Ramos (cell line): ENCODE data around the gene GDI1.

ENCODE experiments used
- in situ Hi-C: fragments of 300-500 bp; cut with MboI; formaldehyde crosslinking; loops from one replicate; pipeline ENCODE4 v1.14.3; 2022; ENCODE audit warnings: low sequenced_read_pairs; ENCODE audit not compliant: unreplicated experiment

The GDI1 gene

DNA sequence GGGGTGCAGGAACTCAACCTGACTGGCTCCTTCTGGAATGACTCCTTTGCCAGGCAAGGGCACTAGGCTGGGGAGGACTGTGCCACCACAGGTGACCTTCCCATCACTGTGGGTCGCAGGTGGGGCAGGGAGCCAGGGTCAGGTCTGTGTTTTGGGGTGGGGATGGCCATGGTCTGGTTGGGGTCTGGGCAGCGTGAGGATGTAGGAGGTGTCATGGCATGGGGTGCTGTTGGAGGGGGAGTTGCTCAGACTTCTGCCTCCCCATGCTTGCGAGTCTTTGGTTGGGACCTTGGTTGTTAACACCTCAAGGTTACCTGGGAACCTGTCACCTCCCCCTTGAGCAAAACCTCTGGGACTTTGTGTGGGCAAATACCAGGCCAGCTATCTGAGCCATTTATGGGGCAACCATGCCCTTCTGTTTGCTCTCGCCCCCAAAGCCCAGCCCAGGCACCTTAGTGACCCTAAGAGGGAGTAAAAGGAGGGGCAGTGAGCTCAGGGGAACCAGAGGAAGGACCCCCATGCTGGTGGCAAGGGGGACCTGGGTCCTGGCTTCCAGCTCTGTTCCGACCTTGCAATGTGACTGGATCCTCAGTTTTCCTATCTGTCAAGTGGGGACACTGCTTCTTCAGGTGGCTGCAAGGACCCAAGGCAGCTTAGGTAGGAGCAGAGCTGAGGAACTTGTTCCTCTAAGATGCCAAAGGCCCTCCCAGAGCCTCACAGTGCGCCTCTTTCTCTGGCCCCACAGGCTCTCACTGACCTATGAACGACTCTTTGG, 2.4 kb upstream of the GDI1 start:
- in situ Hi-C loops: no loop called here

DNA sequence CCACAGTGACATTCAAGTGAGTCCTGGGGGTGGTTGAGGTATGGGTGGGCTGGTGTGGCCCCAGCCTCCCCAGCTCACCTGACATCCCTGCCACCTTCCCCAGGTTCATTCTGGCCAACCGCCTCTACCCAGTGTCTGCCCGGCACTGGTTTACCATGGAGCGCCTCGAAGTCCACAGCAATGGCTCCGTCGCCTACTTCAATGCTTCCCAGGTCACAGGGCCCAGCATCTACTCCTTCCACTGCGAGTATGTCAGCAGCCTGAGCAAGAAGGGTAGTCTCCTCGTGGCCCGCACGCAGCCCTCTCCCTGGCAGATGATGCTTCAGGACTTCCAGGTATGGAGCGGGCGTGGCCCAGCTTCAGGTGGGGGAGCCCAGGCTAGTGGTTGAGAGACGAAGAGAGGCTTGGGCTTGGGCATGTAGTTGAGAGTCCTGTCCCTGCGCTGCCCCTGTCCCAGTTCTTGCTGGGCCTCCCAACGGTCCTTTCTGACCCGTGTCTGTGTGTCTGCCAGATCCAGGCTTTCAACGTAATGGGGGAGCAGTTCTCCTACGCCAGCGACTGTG, 1.7 kb upstream of the GDI1 start:
- in situ Hi-C loops: no loop called here

GRCh38 chrX:154436374-154436982, 476 bp upstream of the GDI1 start:
- in situ Hi-C loops: no loop called here

GRCh38 chrX:154437971-154438893, 1.3 kb downstream of the GDI1 start:
- in situ Hi-C loops: no loop called here

DNA sequence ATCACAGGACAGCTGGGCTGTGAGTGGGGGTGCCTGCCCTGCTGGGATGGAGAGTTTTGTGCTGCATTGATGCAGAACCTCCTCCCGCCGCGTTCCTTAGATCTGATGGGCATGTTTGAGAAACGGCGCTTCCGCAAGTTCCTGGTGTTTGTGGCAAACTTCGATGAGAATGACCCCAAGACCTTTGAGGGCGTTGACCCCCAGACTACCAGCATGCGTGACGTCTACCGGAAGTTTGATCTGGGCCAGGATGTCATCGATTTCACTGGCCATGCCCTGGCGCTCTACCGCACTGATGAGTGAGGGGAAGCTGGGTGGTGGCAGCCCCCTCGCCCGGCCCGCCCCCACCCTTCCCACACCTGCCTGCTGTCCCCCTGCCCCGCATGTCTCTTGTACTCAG, 2.9 kb downstream of the GDI1 start:
- in situ Hi-C loops: no loop called here

GRCh38 chrX:154440623-154441357, 3.8 kb downstream of the GDI1 start:
- in situ Hi-C loops: no loop called here

DNA sequence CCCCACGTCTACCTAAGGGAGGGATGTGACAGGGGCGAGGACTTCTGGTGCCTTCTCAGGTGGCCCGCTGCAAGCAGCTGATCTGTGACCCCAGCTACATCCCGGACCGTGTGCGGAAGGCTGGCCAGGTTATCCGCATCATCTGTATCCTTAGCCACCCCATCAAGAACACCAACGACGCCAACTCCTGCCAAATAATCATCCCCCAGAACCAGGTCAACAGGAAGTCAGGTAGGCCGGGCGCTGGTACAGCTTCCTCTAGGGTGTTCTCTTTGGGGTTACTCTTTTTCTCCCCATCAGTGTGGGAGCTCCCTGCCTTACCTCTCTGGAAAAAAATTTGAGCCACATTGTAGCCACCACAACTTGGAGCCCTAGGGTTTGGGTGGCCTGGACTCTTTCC, 4.6 kb downstream of the GDI1 start:
- in situ Hi-C loops: no loop called here

DNA sequence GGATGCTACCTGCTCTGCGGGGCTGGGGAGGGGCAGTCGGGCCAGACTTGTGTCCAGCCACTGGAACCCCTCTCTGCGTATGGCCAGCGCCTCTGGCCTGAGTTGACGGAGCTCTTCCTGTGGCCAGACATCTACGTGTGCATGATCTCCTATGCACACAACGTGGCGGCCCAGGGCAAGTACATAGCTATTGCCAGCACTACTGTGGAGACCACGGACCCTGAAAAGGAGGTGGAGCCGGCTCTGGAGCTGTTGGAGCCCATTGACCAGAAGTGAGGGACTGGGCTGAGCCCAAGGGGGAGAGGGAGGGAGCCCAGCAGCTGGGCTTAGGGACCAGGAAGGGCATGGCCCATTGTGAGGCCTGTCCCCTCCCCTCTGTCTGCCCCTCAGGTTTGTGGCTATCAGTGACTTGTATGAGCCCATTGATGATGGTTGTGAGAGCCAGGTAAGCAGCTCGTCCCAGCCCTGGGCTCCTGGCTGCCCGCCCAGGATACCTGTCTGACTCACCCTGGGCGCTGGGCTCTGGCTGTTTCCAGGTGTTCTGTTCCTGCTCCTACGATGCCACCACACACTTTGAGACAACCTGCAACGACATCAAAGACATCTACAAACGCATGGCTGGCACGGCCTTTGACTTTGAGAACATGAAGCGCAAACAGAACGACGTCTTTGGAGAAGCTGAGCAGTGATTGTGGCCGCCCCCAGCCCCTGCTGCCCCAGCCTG, 5.2 kb downstream of the GDI1 start:
- in situ Hi-C loops: no loop called here

- in situ Hi-C loops: no loop called here
Measured at GRCh38 chrX:154443479-154443910, 6.5 kb downstream of the GDI1 start.

GRCh38 chrX:154443992-154444754, 7.2 kb downstream of the GDI1 start, which contains the start of gene FAM50A:
Gene FAM50A (plus strand): TSS chrX:154444141. CDS start chrX:154444236, 95 bp downstream.
- in situ Hi-C loops: no loop called here

DNA sequence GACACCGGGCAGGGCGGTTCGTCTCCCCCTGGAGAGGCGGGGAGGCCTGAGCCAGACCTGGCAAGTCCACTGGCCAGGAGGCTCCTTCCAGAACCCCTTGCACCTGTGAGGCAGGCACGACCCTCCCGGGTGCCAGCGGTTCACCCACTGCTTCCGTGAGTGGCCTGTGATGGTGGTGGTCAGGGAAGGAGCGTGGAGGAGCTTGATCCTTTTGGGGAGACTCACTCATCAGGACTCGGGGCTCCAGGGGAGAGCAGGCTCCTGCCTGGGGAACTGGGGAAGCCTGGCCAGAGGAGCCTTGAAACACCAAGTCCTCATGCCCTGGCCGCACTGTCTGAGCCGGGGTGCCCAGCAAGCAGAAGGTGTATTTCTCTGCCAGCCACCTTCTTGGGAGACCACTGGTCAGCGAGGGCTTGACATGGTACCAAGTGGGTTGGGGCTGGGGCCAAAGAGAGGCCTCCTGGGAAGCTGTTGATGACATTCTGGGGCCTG, 7.8 kb downstream of the GDI1 start:
- in situ Hi-C loops: no loop called here

- in situ Hi-C loops: no loop called here
Measured at GRCh38 chrX:154445776-154446175, 8.8 kb downstream of the GDI1 start.

DNA sequence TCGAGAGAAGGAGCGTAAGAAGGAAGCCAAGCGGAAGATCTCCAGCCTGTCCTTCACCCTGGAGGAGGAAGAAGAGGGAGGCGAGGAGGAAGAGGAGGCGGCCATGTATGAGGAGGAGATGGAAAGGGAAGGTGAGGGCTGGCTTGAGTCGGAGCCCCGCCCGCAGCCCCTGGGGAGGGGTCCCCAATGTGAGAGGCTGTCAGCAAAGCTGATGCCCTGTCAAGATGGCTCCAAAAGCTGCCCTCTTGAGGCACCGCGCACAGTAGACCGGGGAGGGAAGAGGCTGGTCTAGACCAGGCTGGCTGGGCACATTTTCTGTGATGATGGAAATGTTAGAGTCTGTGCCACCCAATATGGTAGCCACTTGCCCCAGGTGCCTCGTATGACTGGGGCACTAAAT, 9.5 kb downstream of the GDI1 start:
- in situ Hi-C loops: no loop called here

DNA sequence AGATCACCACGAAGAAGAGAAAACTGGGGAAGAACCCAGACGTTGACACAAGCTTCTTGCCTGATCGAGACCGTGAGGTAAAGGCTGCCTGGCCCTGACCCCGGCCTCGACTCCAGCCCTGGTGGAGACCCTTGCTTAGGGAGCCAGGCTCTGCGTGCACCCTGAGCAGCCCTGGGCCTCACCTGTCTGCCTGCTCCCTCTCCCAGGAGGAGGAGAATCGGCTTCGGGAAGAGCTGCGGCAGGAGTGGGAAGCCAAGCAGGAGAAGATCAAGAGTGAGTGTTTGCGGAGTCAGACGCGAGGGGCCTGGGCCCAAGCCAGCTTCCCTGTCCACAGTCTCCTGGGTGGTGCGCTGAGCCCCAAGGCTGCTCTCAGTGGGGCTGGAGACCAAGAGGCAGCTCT, 11.5 kb downstream of the GDI1 start:
- in situ Hi-C loops: no loop called here

- in situ Hi-C loops: no loop called here
Measured at GRCh38 chrX:154449618-154450017, 12.7 kb downstream of the GDI1 start.

DNA sequence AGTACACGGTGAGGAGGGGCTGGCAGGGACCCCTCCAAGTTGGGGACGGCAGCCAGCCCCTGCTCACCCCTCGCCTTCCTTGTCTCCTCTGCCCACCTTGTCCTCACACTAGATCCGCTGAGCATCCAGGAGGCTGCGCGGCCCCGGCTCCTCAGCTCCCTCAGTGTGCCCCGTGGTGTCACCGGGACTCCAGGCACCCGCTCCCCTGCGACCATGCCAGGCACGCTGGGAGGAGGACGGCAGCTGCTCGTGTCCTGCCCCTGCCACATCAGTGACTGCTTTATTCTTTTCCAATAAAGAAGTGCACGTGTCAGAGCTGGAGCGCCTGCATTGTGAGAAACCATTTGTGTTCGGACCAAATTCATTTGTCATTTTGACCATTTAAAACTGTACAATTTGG, 13.4 kb downstream of the GDI1 start:
- in situ Hi-C loops: no loop called here

DNA sequence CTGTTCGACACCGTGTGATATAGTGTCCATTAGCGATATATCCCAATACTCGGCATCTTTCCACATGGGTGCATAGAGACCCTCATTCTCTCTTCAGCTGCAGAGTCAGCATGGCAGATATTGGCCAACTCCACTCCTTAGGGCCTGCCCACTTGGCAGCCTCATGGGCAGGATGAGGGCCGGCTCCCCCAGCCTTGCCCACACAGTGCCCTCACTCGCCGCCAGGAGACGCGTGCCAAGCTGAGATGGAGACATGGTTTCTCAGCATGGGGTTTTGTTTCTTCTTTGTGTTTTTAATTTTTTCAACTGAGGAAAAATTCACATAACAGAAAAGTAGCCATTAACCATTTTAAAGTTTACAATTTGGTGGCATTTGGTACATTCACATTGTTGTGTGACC, 15.9 kb downstream of the GDI1 start:
- in situ Hi-C loops: no loop called here

- in situ Hi-C loops: no loop called here
Measured at GRCh38 chrX:154457491-154458115, 20.6 kb downstream of the GDI1 start.
